ENCODE results near the gene UBE2E3.

The UBE2E3 gene

DNA sequence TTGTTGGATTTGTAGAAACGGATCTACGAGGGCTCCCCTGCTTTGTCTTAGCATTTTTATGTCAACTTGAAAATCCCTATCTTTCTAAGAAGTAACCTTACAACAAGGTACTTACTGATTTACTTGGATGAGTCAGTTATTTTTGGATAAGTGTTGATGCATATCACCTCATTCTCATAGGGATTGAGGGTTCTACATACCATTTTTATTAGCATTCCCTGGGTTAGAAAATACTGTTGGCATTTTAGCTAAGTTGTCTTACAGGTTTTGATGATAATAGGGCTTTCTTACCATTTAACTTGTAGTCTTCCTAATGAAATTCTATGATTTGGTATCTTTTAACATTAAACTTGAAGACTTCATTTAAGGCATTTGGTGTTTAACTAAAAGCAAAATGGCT, 125.2 kb downstream of the UBE2E3 start:
- Histone ChIP-seq H3K27ac (ENCODE audit: low read depth, low read length, poor library complexity, severe bottlenecking) (no peak overlapping the region), H4K20me1 (ENCODE audit: insufficient read depth, low read length) (no peaks in the 10 kb centered on the region), H3K4me2 (ENCODE audit: low read length) (no peak overlapping the region), H3K9me2 (ENCODE audit: low read depth, low read length) (no peaks in the 10 kb centered on the region), H3K36me3 (ENCODE audit: insufficient read depth, low read length) (no peaks in the 10 kb centered on the region), H3F3A (ENCODE audit: insufficient read depth, low read length) (no peaks in the 10 kb centered on the region), H3K79me2 (ENCODE audit: insufficient read depth, low read length) (no peaks in the 10 kb centered on the region), H2AFZ (ENCODE audit: low read length) (no peak overlapping the region), H3K27me3 (ENCODE audit: insufficient read depth, low read length) (no peaks in the 10 kb centered on the region), H3K4me3 (ENCODE audit: low read depth, low read length, poor library complexity, severe bottlenecking) (no peak overlapping the region), H3K4me1 (ENCODE audit: insufficient read depth, low read length, severe bottlenecking) (no peaks in the 10 kb centered on the region), H3K9ac (ENCODE audit: low read length) (no peak overlapping the region), H3K9me3 (ENCODE audit: low read length) (no peaks in the 10 kb centered on the region)
- TF ChIP-seq EZH2 (IDR thresholded peaks at IDR 0.05; ENCODE audit: borderline replicate concordance, low read length): no peak
- TF ChIP-seq, protein P1, sequence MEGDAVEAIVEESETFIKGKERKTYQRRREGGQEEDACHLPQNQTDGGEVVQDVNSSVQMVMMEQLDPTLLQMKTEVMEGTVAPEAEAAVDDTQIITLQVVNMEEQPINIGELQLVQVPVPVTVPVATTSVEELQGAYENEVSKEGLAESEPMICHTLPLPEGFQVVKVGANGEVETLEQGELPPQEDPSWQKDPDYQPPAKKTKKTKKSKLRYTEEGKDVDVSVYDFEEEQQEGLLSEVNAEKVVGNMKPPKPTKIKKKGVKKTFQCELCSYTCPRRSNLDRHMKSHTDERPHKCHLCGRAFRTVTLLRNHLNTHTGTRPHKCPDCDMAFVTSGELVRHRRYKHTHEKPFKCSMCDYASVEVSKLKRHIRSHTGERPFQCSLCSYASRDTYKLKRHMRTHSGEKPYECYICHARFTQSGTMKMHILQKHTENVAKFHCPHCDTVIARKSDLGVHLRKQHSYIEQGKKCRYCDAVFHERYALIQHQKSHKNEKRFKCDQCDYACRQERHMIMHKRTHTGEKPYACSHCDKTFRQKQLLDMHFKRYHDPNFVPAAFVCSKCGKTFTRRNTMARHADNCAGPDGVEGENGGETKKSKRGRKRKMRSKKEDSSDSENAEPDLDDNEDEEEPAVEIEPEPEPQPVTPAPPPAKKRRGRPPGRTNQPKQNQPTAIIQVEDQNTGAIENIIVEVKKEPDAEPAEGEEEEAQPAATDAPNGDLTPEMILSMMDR (IDR thresholded peaks at IDR 0.05; ENCODE audit: low read length): no peak

GRCh38 chr2:181106229-181106628, 125.8 kb downstream of the UBE2E3 start:
- Histone ChIP-seq H3F3A (ENCODE audit: insufficient read depth, low read length) (no peaks in the 10 kb centered on the region), H2AFZ (ENCODE audit: low read length) (no peak overlapping the region), H4K20me1 (ENCODE audit: insufficient read depth, low read length) (no peaks in the 10 kb centered on the region), H3K9me2 (ENCODE audit: low read depth, low read length) (no peaks in the 10 kb centered on the region), H3K27me3 (ENCODE audit: insufficient read depth, low read length) (no peaks in the 10 kb centered on the region), H3K79me2 (ENCODE audit: insufficient read depth, low read length) (no peaks in the 10 kb centered on the region), H3K4me1 (ENCODE audit: insufficient read depth, low read length, severe bottlenecking) (no peaks in the 10 kb centered on the region), H3K9ac (ENCODE audit: low read length) (no peak overlapping the region), H3K36me3 (ENCODE audit: insufficient read depth, low read length) (no peaks in the 10 kb centered on the region), H3K27ac (ENCODE audit: low read depth, low read length, poor library complexity, severe bottlenecking) (no peak overlapping the region), H3K4me3 (ENCODE audit: low read depth, low read length, poor library complexity, severe bottlenecking) (no peak overlapping the region), H3K9me3 (ENCODE audit: low read length) (no peaks in the 10 kb centered on the region), H3K4me2 (ENCODE audit: low read length) (no peak overlapping the region)
- TF ChIP-seq, protein P1 (IDR thresholded peaks at IDR 0.05; ENCODE audit: low read length): no peak
- no peak for TF ChIP-seq EZH2 (IDR thresholded peaks at IDR 0.05; ENCODE audit: borderline replicate concordance, low read length)

- Histone ChIP-seq H3K4me2 (ENCODE audit: low read length) (no peak overlapping the region), H4K20me1 (ENCODE audit: insufficient read depth, low read length) (no peaks in the 10 kb centered on the region), H3K27ac (ENCODE audit: low read depth, low read length, poor library complexity, severe bottlenecking) (no peak overlapping the region), H3F3A (ENCODE audit: insufficient read depth, low read length) (no peaks in the 10 kb centered on the region), H3K9me2 (ENCODE audit: low read depth, low read length) (no peaks in the 10 kb centered on the region), H3K4me3 (ENCODE audit: low read depth, low read length, poor library complexity, severe bottlenecking) (no peak overlapping the region), H3K79me2 (ENCODE audit: insufficient read depth, low read length) (no peaks in the 10 kb centered on the region), H3K4me1 (ENCODE audit: insufficient read depth, low read length, severe bottlenecking) (no peaks in the 10 kb centered on the region), H3K9ac (ENCODE audit: low read length) (no peak overlapping the region), H2AFZ (ENCODE audit: low read length) (no peak overlapping the region), H3K27me3 (ENCODE audit: insufficient read depth, low read length) (no peaks in the 10 kb centered on the region), H3K36me3 (ENCODE audit: insufficient read depth, low read length) (no peaks in the 10 kb centered on the region), H3K9me3 (ENCODE audit: low read length) (no peaks in the 10 kb centered on the region)
- no peak for TF ChIP-seq EZH2 (IDR thresholded peaks at IDR 0.05; ENCODE audit: borderline replicate concordance, low read length)
- TF ChIP-seq, protein P1 (IDR thresholded peaks at IDR 0.05; ENCODE audit: low read length): no peak
These were observed 126.6 kb downstream of the UBE2E3 start for GRCh38 chr2:181106789-181107627.
